Spleen (tissue), 11 donors: ENCODE results near the gene ORC3. TPM values are rescaled to one million over a fixed set of nuclear protein-coding genes. Genes with fewer than 3 reads are reported as not detected.
A peak's percentile ranks its signal among the peaks of the same experiment; 100 is the strongest.

Experiments
- DNase-seq: peaks from one replicate; pipeline ENCODE4 v3.0.0-alpha.2; 2020
- H3K27ac ChIP-seq, 8 donors: fragments of 200-600 bp; sonication (generic) in 7 of 8; 1 replicate in 4 of 8; 2 replicates in 4 of 8; pipeline versions ENCODE4 v1.5.0 to v1.8.0; 2016 to 2021; ENCODE audit warnings: inconsistent platforms in 4 of 8, mild to moderate bottlenecking in 4 of 8, moderate library complexity in 1 of 8
- H3K27me3 ChIP-seq, 7 donors: fragments of 200-600 bp; sonication (generic) in 6 of 7; replicated peaks in 1 of 7; 1 replicate in 4 of 7; 2 replicates in 3 of 7; pipeline versions ENCODE4 v1.5.0 to v1.8.0; 2016 to 2021; ENCODE audit warnings: inconsistent platforms in 3 of 7, mild to moderate bottlenecking in 1 of 7
- H3K36me3 ChIP-seq, 6 donors: fragments of 200-600 bp; sonication (generic) in 5 of 6; 1 replicate in 4 of 6; 2 replicates in 2 of 6; pipeline versions ENCODE4 v1.5.0 to v1.8.0; 2016 to 2021; ENCODE audit warnings: inconsistent platforms in 2 of 6
- H3K4me1 ChIP-seq, 6 donors: fragments of 200-600 bp; sonication (generic) in 5 of 6; 1 replicate in 3 of 6; 2 replicates in 3 of 6; pipeline versions ENCODE4 v1.5.0 to v1.8.0; 2016 to 2021; ENCODE audit warnings: inconsistent platforms in 3 of 6
- H3K4me3 ChIP-seq, 8 donors: fragments of 200-600 bp; sonication (generic) in 7 of 8; 1 replicate in 4 of 8; 2 replicates in 4 of 8; pipeline versions ENCODE4 v1.5.0 to v1.8.0; 2016 to 2021; ENCODE audit warnings: inconsistent platforms in 4 of 8, mild to moderate bottlenecking in 4 of 8, moderate library complexity in 2 of 8
- H3K9me3 ChIP-seq, 8 donors: fragments of 200-600 bp; sonication (generic) in 7 of 8; 1 replicate in 4 of 8; 2 replicates in 4 of 8; pipeline versions ENCODE4 v1.5.0 to v1.8.0; 2016 to 2021; ENCODE audit warnings: inconsistent platforms in 4 of 8
- CTCF ChIP-seq, 11 experiments: fragments of 200-600 bp in 7 of 11; fragments of 450-650 bp in 4 of 11; sonication (generic) in 4 of 11; IDR thresholded peaks in 8 of 11; conservative IDR thresholded peaks in 3 of 11; 1 replicate in 7 of 11; 2 replicates in 4 of 11; pipeline versions ENCODE4 v1.4.0 to v1.8.0; 2016 to 2021; ENCODE audit warnings: antibody characterized with exemption in 11 of 11, inconsistent platforms in 4 of 11, mild to moderate bottlenecking in 1 of 11
- POLR2A ChIP-seq, 3 donors: fragments of 450-650 bp; IDR thresholded peaks; one replicate each; pipeline ENCODE4 v1.5.1; 2017; ENCODE audit warnings: antibody characterized with exemption in 3 of 3, mild to moderate bottlenecking in 1 of 3
- POLR2AphosphoS5 ChIP-seq, 3 donors: sonication (generic); formaldehyde crosslinking; IDR thresholded peaks; one replicate each; pipeline ENCODE4 v1.5.1; 2017; ENCODE audit warnings: antibody characterized with exemption in 3 of 3
- WGBS, 5 donors: extraction: QIAGEN DNeasy Blood & Tissue Kit in 3 of 5; methylation state at CpG; one replicate each; pipeline versions ENCODE4 v1.1.5 to v1.1.7; 2013 to 2018; 5-methylcytosine and 5-hydroxymethylcytosine counted together
- intact Hi-C: fragments of 100-400 bp; cut with DNase I; formaldehyde crosslinking; loops from one replicate; pipeline ENCODE4 v1.15.0; 2023; ENCODE audit warnings: low total_unique reads
- polyA plus RNA-seq, 3 donors: library from polyadenylated mRNA; stranded (reverse); fragments of 200-250 nt; gene quantifications; one replicate each; pipeline ENCODE4 v1.2.1, GENCODE V29; 2013
- total RNA-seq, 7 donors: library from RNA; depleted of rRNA in 3 of 7; stranded (reverse); fragments of >200 nt in 3 of 7; fragmentation: NEBNext Ultra II Directional in 4 of 7; extraction: Animal tissue kit (Norgen Biotek cat#: 25700) in 4 of 7; gene quantifications; one replicate each; pipeline versions ENCODE4 v1.1.0 to v1.2.1, GENCODE V29; 2016 to 2021
- donor health status: healthy with polysubstance abuse.
- donor health status: DM: no; HTN: no; CAD: no; lungs with moderate emphysema.
- donor health status: DM: no; HTN: no; CAD: no.
- donor health status: Bipolar disorder and iron deficiency.
- donor health status: healthy.
- donor health status: DM: no; HTN: no; CAD: no.
- donor health status: DM: yes; HTN: yes; CAD: no.

Gene ORC3
- total and polyA plus RNA-seq, 10 donors: 15.1 to 35.6 (median 20.0) TPM

- Histone ChIP-seq H3K9me3 (no peaks in the 10 kb centered on the region), H3K27me3 (no peaks in the 10 kb centered on the region), H3K4me1 (peaks cover 18 to 60% (median 36%) of the 10 kb centered on the region in 6 donors), H3K27ac (no peak overlapping the region), H3K36me3 (peaks cover 0 to 61% (median 27%) of the 10 kb centered on the region in 6 donors), H3K4me3 (no peak overlapping the region)
- intact Hi-C loops: no loop called here
- no peak for TF ChIP-seq POLR2A (IDR thresholded peaks at IDR 0.05)
- TF ChIP-seq CTCF (IDR thresholded peaks at IDR 0.05 in 8 of 11, conservative IDR thresholded peaks at IDR 0.05 in 3 of 11): no peak
- no peak for TF ChIP-seq POLR2AphosphoS5 (IDR thresholded peaks at IDR 0.05)
- no peak for DNase-seq
- WGBS, 5 donors: 80 to 90% (median 89%) methylated on average over 4 of the region's 4 CpGs
These were observed 6.1 kb upstream of the ORC3 start for GRCh38 chr6:87583822-87584221.

GRCh38 chr6:87586371-87587077 lies 3.4 kb upstream of the ORC3 start:
- H3K9me3 ChIP-seq: no peaks in the 10 kb centered on the region
- intact Hi-C loops: no loop called here
- peaks cover 0 to 35% (median 19%) of the 10 kb centered on the region in 6 donors for H3K36me3 ChIP-seq
- H3K4me3 ChIP-seq: no peak overlapping the region
- WGBS, 5 donors: 90 to 96% (median 94%) methylated on average over 8 of the region's 8 CpGs
- peaks cover 26 to 82% (median 54%) of the 10 kb centered on the region in 6 donors for H3K4me1 ChIP-seq
- H3K27ac ChIP-seq: no peak overlapping the region
- no peaks in the 10 kb centered on the region for H3K27me3 ChIP-seq
- TF ChIP-seq CTCF (IDR thresholded peaks at IDR 0.05 in 8 of 11, conservative IDR thresholded peaks at IDR 0.05 in 3 of 11): no peak
- no peak for TF ChIP-seq POLR2A (IDR thresholded peaks at IDR 0.05)
- no peak for TF ChIP-seq POLR2AphosphoS5 (IDR thresholded peaks at IDR 0.05)
- no peak for DNase-seq

- no peak for DNase-seq
- 43 to 52% (median 45%) methylated on average over 10 of the region's 10 CpGs for WGBS, 5 donors
- Histone ChIP-seq H3K27me3 (no peaks in the 10 kb centered on the region), H3K4me1 (peaks cover 26 to 87% (median 61%) of the 10 kb centered on the region in 6 donors), H3K9me3 (no peaks in the 10 kb centered on the region), H3K27ac (peak overlapping the region in 5 of 8 donors; percentile 82 to 90 (median 89)), H3K36me3 (peaks cover 0 to 31% (median 4%) of the 10 kb centered on the region in 6 donors), H3K4me3 (peak overlapping the region; percentile 71 to 99 (median 87))
- TF ChIP-seq POLR2AphosphoS5 (IDR thresholded peaks at IDR 0.05): no peak
- TF ChIP-seq POLR2A (IDR thresholded peaks at IDR 0.05): no peak
- TF ChIP-seq CTCF (IDR thresholded peaks at IDR 0.05 in 8 of 11, conservative IDR thresholded peaks at IDR 0.05 in 3 of 11): no peak
- intact Hi-C loops: no loop called here
These were observed 1.1 kb upstream of the ORC3 start for GRCh38 chr6:87588756-87589407.

- Histone ChIP-seq H3K4me3 (peak overlapping the region; percentile 71 to 99 (median 87)), H3K27me3 (no peaks in the 10 kb centered on the region), H3K27ac (peak overlapping the region; percentile 68 to 90 (median 88)), H3K36me3 (peaks cover 0 to 33% (median 8%) of the 10 kb centered on the region in 6 donors), H3K4me1 (peaks cover 26 to 73% (median 57%) of the 10 kb centered on the region in 6 donors), H3K9me3 (no peaks in the 10 kb centered on the region)
- DNase-seq: no peak
- intact Hi-C loops: no loop called here
- TF ChIP-seq CTCF (IDR thresholded peaks at IDR 0.05 in 8 of 11, conservative IDR thresholded peaks at IDR 0.05 in 3 of 11) (no peak), POLR2AphosphoS5 (IDR thresholded peaks at IDR 0.05) (no peak), POLR2A (IDR thresholded peaks at IDR 0.05) (no peak)
- 3 to 7% (median 4%) methylated on average over 11 of the region's 11 CpGs for WGBS, 5 donors
These were observed 514 bp downstream of the ORC3 start for GRCh38 chr6:87590417-87590880.
